HG02571 (cell line): ENCODE data around the gene TRPM8.

Experiments
- ATAC-seq: cut with Tn5 transposase; IDR thresholded peaks from one replicate; pipeline ENCODE4 v1.9.1; 2021; ENCODE audit warnings: mild to moderate bottlenecking, moderate library complexity; ENCODE audit not compliant: unreplicated experiment

TRPM8 gene

DNA sequence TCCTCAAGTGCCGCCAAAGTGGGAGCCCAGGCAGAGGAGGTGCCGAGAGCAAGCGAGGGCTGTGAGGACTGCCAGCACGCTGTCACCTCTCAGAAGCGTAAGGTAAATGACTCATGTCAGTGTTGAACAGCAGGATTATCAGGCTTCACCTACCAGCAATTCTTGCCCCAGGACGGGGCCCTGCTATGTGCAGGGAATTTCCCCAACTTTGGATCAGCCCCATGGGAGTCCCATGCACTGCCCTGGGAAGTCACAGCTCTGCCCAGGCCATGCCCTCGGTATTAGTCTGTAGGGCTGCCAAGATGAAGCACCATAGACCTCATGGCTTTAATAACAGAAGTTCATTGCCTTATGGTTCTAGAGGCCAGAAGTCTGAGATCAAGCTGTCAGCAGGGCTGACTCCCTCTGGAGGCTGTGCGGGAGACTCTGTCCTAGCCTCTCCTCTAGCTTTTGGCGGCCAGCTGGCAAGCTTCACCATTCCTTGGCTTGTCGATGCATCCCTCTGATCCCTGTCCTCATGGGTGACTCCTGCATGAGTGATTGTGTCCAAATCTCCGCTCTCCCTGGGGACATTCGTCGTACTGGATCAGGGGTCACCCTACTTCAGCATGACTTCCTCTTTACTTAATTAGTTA is 55.9 kb downstream of the TRPM8 start:
- no peak for ATAC-seq

DNA sequence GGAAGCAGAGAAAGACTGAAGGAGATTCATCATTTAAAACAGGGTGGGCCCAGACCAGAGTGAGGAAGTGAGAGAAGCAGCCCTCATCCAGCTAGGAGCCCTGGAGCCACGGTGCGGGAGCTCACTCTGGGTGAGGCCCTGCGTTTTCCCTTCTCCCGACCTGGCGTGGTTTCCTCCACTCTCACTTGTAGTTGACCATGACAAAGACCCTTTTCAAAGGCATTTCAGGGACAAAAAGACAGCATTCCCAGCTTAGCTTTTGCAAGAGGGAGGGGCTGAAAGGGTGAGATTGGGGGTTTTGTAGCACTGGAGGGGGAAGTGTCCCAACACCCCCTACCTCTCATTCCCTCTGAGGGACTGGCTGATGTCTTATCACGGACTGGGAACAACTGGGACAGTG is 56.6 kb downstream of the TRPM8 start:
- ATAC-seq, result no peak

DNA sequence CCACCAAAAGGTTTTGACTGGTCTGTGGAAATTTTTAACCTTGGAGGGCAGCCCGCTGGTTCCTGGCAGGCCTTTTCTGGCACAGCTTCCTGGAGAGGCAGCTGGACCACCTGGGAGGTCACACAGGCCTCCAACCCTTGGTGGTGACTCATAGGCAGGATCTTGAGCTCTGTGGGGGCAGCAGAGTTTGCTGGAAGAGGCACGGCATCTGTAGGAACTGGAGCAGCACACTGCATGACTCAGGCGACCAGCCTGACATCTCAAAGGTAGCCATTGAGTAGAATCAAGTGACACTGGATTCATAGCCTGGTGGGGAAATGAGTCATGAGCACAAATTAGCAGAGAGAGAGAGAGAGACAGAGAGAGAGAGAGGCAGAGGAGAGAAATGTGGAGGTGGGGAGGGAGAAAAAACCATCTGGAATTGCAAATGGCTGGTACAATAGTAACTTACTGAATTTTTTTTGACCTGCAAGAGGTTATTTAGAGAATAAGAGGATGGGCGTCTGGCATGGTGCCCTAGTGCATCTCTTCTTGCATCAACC is 57.4 kb downstream of the TRPM8 start:
- ATAC-seq, result no peak

DNA sequence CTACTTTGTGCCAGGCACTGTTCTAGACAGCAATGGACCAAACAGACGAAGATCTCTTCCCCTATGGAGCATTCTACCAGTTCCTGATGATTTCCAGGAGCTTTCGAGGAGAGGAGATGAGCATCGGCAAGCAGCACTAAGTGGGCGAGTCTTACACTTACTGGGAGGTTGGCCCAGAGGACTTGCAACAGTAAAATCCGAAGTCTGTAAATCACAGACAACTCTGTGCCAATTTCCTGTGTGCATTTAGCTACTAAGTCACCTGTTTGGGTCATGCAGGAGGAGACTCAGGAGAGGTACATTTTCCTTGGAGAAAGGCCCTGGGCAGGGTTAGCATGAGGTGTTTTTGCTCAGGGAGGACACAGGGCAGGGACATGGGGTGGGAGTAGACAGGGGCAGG is 58.9 kb downstream of the TRPM8 start:
- ATAC-seq, result no peak

DNA sequence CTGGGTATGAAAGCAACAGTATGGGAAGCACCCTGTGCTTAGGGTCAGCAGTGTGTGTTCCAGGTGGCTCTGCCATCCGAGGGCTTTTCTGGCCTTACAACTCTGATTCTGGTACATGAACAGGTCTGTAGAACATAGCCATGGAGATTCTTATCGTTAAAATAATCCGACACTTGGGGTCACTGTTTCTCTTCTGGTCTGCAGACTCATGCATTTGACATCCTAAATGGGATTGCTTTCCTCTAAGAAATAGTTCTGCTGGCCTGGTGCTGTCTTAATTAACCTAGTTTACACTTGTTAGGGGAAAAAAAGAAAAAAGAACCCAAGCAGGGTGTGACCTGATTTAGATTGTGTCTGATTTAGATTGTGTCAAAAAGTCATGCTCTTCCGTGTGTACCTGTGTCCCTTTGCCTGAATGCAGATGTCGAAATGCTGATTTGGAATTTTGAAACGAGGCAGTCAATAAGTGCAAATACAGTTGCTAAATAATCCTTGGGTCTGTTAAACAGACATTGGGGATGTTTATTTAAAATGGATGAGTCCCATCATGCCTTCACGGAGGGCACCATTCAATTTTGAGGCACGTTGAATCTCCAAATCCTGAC is 59.6 kb downstream of the TRPM8 start:
- ATAC-seq, result no peak

DNA sequence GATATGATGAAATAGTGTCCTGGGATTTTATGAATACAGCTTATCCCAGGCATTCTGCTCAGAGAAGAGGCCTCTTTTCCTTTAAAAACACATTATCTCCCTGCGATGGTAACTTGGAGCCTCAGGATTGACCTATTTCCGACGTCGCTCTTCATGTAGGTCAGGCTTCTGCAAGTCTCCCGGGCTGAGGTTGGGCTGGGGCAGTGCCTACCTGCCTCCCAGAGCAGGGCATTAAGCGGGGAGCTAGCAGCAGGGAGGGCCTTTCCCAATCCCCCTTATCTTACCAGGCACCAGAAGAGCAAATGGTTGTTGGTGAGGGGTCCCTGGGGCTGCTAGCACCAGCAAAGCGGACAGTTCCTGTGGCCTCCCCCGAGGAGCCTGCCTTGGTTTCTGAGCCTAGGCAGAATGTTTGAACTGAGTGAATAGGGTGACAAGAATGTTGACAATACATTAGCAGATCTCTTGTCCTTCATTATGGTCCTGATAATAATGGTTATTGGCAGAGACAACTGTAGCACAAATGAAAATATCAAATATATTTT is 60.2 kb downstream of the TRPM8 start:
- ATAC-seq, result no peak

DNA sequence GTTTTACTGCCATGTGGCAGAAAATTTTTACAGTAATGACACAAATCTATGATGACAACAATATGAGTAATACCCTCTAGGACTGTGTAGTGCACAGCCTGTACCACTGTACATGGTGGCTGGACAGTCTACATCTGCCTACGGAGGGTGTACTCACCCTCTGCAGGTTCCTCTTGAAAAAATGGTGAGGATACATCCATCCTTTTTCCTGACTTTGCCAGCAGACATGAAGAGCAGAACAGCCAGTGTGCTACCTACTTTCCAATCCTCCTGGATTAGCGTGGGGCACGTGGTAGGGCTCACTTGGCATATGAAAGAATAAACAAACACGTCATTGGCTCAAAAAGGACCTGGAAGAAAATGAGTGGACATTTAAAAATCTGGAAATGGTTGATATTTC is 62.6 kb downstream of the TRPM8 start:
- ATAC-seq, result no peak

- no peak for ATAC-seq
Measured at GRCh38 chr2:233980955-233981561, 63.9 kb downstream of the TRPM8 start.

- no peak for ATAC-seq
Measured at GRCh38 chr2:233981574-233982420, 64.6 kb downstream of the TRPM8 start.

- ATAC-seq, result no peak
Measured at GRCh38 chr2:233982421-233983121, 65.4 kb downstream of the TRPM8 start.

DNA sequence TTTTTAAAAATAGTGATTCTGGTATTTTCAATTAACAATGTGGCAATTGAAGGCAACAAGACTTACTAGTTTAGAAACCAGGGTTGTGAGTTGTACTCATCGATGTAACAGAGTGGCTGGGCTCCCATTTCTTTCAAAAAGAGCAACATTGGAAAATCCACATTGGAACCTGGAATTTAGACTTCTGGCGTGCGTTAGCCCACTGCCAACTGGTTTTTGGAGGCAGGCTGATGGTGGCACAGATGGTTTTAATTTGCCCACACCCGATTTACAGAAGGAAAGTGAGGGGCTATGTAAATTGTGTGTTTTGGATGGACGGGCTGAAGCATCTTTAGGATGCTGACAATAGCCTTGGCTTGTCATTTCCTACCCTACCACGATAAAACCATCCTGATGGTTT is 66.3 kb downstream of the TRPM8 start:
- ATAC-seq, result no peak

GRCh38 chr2:233988581-233988980 is 71.4 kb downstream of the TRPM8 start:
- ATAC-seq, result no peak

DNA sequence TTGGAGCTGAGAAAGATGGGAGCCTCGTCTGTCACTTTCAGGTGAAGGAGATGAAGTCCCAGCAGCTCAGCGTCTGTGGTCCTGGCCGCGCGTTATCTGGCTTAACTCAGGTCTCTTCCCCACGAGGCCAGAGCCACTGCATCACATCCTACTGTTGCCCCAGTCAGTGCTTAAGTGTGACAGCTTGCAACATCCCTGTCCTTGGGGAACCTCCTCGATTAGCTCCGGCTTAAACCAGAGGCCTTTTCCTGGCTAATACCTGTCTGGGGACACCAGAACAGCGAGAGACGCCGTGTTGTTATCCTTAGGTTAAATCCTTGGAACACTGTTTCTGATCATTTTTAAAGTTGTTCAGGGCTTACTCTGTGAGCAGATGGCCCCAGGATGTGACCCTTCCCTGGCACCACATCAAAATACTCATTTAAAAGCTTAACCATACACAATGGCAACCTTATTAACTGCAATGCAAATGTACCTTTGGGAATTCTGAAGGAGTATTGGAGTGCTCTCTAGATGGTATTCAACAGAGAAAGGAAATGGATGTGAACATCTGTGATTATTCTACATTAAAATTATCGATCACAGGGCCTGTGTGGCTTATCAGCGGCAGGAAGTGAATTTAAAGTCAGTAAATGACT is 72.2 kb downstream of the TRPM8 start:
- ATAC-seq, result no peak

- no peak for ATAC-seq
Measured at GRCh38 chr2:233990261-233990798, 73.2 kb downstream of the TRPM8 start.

- ATAC-seq, result no peak
Measured at GRCh38 chr2:233991196-233991595, 74.0 kb downstream of the TRPM8 start.

GRCh38 chr2:233992513-233993217 is 75.5 kb downstream of the TRPM8 start:
- no peak for ATAC-seq

- ATAC-seq, result no peak
Measured at GRCh38 chr2:233993461-233993860, 76.3 kb downstream of the TRPM8 start.

DNA sequence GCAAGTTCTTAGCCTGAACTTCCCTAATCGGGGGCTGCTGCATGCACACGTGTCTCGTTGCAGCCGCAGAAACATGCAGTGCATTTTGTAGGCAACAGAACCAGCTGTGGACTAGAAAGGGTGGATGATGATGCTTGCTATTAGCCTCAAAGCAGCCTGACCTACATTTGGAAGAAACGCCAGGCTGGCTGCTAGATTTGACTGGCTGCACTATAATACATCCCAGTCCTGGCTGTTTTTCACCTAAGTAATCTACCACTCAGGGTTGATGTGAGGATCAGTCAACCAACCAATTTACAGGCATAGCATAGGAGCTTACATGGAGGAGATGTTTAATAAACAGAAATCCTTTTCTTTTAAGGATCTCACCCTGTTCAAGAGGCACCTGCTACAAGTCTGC is 77.0 kb downstream of the TRPM8 start:
- ATAC-seq, result no peak

DNA sequence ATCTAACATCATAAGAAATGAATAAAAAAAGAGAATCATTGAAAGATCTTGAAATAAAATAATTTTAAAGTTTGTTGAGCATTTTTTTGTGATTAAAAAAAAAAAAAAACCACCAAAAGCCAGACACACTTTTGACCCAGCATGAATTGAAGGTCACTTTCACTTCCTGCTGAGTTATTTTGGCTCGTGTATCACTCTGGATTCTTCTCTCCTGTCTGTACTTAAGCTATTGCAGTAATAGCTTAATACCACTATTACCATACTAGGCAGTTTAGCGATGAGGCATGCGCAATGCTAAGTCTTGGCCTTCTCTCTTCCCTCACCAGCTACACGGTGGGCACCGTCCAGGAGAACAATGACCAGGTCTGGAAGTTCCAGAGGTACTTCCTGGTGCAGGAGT is 78.8 kb downstream of the TRPM8 start:
- ATAC-seq, result no peak
